GM19023 (cell line): ENCODE data around the gene ADGRL3.

Source experiments
- ATAC-seq: cut with Tn5 transposase; IDR thresholded peaks from one replicate; pipeline ENCODE4 v1.9.1; 2021; ENCODE audit warnings: mild to moderate bottlenecking, moderate library complexity; ENCODE audit not compliant: unreplicated experiment

Gene ADGRL3

GRCh38 chr4:61853041-61853440 lies 652.9 kb downstream of the ADGRL3 start:
- no peak for ATAC-seq

DNA sequence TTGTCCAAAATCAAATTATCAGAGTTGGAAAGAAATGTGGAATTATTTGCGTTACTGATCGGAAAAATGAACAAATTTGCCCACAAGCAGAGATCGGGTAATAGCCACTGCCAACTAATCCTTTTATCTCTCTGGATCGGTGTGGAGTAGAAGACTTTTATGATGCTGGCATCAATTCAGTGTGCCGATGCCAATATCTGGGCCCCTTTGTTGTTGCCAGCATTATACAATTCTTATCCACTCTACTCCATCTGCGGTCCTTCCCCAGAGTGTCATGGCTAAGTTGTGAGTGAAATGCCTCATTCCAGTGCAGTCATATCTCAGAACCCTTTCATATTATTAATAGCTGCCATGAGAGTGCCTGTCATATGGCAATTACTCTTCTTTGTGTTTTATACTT lies 660.2 kb downstream of the ADGRL3 start:
- no peak for ATAC-seq

- no peak for ATAC-seq
Measured at GRCh38 chr4:61864286-61864685, 664.2 kb downstream of the ADGRL3 start.

- ATAC-seq = no peak
Measured at GRCh38 chr4:61866378-61867030, 666.4 kb downstream of the ADGRL3 start.

- no peak for ATAC-seq
Measured at GRCh38 chr4:61872983-61873382, 672.9 kb downstream of the ADGRL3 start.

GRCh38 chr4:61877266-61877665 lies 677.1 kb downstream of the ADGRL3 start:
- no peak for ATAC-seq

DNA sequence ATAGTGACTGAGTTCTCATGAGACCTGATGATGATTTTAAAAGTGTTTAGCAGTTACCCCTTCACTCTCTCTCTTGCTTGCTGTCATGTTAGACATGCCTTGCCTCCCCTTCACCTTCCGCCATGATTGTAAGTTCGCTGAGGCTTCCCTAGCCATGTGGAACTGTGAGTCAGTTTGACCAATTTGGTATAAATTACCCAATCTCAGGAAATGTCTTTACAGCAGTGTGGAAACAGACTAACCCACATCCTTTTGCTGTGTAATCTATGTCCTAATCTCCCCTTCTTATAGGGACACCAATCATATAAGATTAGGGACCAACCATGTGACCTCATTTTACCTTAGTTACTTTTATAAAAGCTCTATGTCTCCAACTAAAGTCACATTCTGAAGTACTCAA lies 677.8 kb downstream of the ADGRL3 start:
- no peak for ATAC-seq

DNA sequence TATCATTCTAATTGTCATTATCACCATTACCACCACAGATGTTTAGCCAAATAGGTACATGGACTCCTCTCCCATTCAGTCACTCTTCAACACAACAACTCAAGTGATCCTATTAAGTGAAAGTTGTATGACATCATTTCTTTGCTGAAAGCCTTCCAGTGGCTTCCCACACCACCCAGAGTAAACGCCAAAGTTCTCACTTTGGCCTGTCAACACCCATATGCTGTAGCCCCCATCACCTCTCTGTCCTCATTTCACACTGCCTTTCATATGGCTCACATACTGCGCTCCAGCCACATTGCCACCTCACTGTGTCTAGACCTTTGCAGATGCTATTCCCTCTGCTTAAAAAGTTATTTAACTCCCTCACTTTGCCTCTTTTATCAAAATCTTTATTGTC lies 682.3 kb downstream of the ADGRL3 start:
- no peak for ATAC-seq

- ATAC-seq = no peak
Measured at GRCh38 chr4:61886131-61886530, 686.0 kb downstream of the ADGRL3 start.

GRCh38 chr4:61889117-61889516 lies 689.0 kb downstream of the ADGRL3 start:
- ATAC-seq = no peak

DNA sequence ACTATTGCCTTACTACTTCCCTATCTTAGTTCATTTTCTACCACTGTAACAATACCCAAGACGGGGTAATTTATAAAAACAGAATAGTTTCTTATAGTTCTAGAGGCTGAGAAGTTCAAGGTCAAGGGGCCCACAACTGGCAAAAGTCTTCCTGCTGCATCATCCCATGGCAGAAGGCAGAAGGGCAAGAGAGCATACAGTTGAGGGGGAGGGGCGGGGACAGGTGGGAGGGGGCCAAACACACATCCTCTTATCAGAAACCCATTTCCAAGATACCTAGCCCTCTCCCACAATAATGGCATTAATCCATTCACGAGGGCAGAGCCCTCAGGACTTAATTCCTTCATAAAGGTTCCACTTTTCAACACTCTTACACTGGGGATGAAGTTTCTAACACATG lies 690.2 kb downstream of the ADGRL3 start:
- ATAC-seq = no peak

GRCh38 chr4:61891953-61892352 lies 691.8 kb downstream of the ADGRL3 start:
- ATAC-seq = no peak

DNA sequence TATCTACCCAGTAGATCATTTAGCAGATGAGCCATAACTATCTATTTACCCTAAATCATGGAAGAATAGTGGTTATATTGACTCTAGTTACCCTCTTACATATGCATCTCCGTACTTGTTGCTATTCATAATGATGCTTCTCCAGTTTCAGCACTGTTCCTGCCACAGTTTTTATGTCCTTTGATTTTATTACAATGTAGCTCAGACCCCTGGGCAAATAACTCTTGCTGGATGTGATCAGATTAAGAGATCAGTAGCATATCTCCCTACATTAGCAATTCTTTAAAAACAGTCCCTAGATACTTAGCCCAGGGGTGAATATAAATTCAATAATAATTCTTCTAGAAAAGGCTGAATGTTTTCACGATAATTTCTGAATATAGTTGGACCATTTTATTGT lies 696.5 kb downstream of the ADGRL3 start:
- ATAC-seq = no peak

- no peak for ATAC-seq
Measured at GRCh38 chr4:61909031-61909430, 708.9 kb downstream of the ADGRL3 start.

DNA sequence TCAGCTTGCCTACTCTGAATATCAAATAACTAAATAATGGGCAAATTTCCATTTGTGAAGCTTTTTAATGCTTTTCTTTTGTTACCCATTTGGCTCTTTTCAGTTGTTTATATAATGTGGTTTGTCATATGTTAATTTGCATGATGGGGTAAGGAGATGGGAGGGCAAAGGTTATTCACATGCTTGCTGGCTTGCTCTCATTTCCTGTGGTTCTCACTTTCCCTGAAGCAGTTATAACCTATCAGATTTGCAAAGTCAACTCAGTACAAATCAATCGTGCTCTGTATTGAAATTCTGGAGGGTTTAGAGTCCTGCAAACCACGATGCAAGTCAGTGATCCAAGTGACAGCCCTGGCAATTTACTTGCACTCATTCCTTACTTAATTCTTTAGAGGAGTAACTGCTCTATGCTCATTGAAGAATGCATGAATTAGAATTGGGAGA lies 711.2 kb downstream of the ADGRL3 start:
- ATAC-seq = no peak

GRCh38 chr4:61913619-61914018 lies 713.5 kb downstream of the ADGRL3 start:
- ATAC-seq = no peak

- ATAC-seq = no peak
Measured at GRCh38 chr4:61915501-61915900, 715.4 kb downstream of the ADGRL3 start.

GRCh38 chr4:61918507-61918906 lies 718.4 kb downstream of the ADGRL3 start:
- ATAC-seq = no peak

DNA sequence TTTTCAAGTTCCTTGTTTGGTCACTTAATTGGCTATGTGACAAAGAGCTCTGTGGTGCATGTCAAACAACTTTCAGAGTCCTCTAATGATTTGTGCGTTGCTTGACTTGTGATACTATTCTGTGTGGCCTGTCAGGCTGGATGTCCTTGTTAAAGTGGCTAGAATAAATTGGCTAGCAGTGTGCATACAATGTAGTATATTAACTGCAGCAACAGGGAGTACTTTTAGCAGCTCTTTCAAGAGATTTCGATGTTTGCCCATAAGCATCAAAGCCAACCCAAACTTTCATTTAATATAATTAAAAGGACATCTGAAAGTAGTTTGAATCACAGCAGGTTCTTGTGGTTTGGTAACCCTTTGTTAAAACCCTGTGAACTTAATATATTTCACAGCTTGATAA lies 718.9 kb downstream of the ADGRL3 start:
- no peak for ATAC-seq

GRCh38 chr4:61919561-61919960 lies 719.4 kb downstream of the ADGRL3 start:
- ATAC-seq = no peak

DNA sequence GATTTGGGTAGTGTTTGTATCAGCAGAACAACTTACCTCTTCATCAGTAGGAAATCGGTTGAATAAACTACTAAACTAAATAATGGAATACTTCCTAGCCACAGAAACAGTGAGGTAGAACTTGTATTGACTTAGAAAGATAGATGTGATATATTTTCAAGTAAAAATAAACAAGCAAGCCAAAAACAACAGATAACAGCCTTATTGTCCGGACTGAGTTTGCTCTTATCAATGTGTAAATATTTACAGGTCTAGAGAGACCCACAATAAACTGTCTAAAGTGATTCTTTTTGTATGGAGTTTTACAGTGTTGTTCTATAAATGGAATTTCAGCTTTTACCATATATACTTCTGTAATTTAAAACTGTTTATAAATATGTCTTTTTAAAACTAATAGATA lies 721.8 kb downstream of the ADGRL3 start:
- ATAC-seq = no peak

DNA sequence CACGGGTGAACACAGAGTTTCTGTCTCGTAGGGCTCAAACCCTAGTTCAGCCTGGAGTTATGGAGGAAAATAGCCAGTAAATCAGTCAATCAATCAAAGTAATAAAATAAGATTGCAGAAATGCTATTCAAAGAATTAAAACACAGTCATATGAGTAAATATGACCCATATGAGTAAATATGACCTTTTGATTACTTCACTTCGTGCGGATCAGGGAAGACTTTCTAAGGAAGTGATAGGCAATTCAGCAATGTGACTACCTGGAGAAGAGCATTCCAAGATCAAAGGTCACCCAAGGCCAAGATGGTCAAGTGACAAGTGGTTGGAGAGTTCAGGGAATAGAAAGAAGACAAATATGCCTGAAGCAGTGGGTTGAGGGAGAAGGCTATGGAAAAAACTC lies 722.6 kb downstream of the ADGRL3 start:
- no peak for ATAC-seq

- ATAC-seq = no peak
Measured at GRCh38 chr4:61923179-61923578, 723.1 kb downstream of the ADGRL3 start.
